ENCODE data around the gene COBL. TPM values are rescaled to one million over a fixed set of nuclear protein-coding genes. Genes with fewer than 3 reads are reported as not detected.
A peak's percentile ranks its signal among the peaks of the same experiment; 100 is the strongest.

The COBL gene
- polyA plus RNA-seq, 3 donors, result not detected

- H3K9ac ChIP-seq (ENCODE audit: insufficient read depth, low read length, poor library complexity, severe bottlenecking), result no peak overlapping the region
- no peak overlapping the region for H2AFZ ChIP-seq (ENCODE audit: insufficient read depth, low read depth, low read length, poor library complexity, severe bottlenecking)
- no peak overlapping the region for H3K27ac Mint-ChIP-seq
- peak overlapping the region in 1 of 2 donors; percentile 40 for H3K4me3 Mint-ChIP-seq
- no peaks in the 10 kb centered on the region for H3K4me1 ChIP-seq (ENCODE audit: control insufficient read depth in 1 of 2, insufficient read depth in 2 of 2, low read length in 2 of 2)
- no peaks in the 10 kb centered on the region for H3K36me3 ChIP-seq (replicated peaks in 1 of 2; ENCODE audit: control insufficient read depth in 1 of 2, insufficient read depth in 2 of 2, low read length in 2 of 2)
- H3K4me2 ChIP-seq (replicated peaks; ENCODE audit: extremely low read depth, low read length, poor library complexity, severe bottlenecking), result no peak overlapping the region
- WGBS (ENCODE audit: insufficient coverage), result 91% methylated on average over 9 of the region's 10 CpGs
- H4K20me1 ChIP-seq (ENCODE audit: insufficient read depth, low read length), result no peaks in the 10 kb centered on the region
- H3K9me3 Mint-ChIP-seq, result peaks cover 0 to 3% (median 0%) of the 10 kb centered on the region in 7 donors
- H3K4me3 ChIP-seq (replicated peaks in 1 of 3; ENCODE audit: low read depth in 2 of 3, low read length in 3 of 3), result no peak overlapping the region
- no peak for TF ChIP-seq CTCF (IDR thresholded peaks at IDR 0.05)
- intact Hi-C loops (cut with micrococcal nuclease), result no loop called here
- H3K9me3 ChIP-seq (replicated peaks in 1 of 2; ENCODE audit: control insufficient read depth in 1 of 2, insufficient read depth in 1 of 2, low read length in 2 of 2), result no peaks in the 10 kb centered on the region
- no peak overlapping the region for H3K27ac ChIP-seq (ENCODE audit: low read depth in 1 of 2, low read length in 2 of 2)
- no peaks in the 10 kb centered on the region for H3K36me3 Mint-ChIP-seq
- no peaks in the 10 kb centered on the region for H3K79me2 ChIP-seq (ENCODE audit: insufficient read depth, low read length)
- DNase-seq, result no peak
- no peaks in the 10 kb centered on the region for H3K4me1 Mint-ChIP-seq
- H3K27me3 ChIP-seq (ENCODE audit: control insufficient read depth in 2 of 2, insufficient read depth in 2 of 2, low read length in 2 of 2), result no peaks in the 10 kb centered on the region
- H3K27me3 Mint-ChIP-seq (ENCODE audit: low read depth in 3 of 3), result peaks cover 2 to 6% (median 3%) of the 10 kb centered on the region in 3 donors
These were observed 25.7 kb downstream of the COBL start for GRCh38 chr7:51290702-51291540.

- TF ChIP-seq CTCF (IDR thresholded peaks at IDR 0.05), result no peak
- no peaks in the 10 kb centered on the region for H3K36me3 ChIP-seq (replicated peaks in 1 of 2; ENCODE audit: control insufficient read depth in 1 of 2, insufficient read depth in 2 of 2, low read length in 2 of 2)
- Mint-ChIP-seq H3K27ac (no peak overlapping the region), H3K9me3 (peaks cover 0 to 3% (median 0%) of the 10 kb centered on the region in 7 donors), H3K36me3 (no peaks in the 10 kb centered on the region), H3K27me3 (ENCODE audit: low read depth in 3 of 3) (peaks cover 2 to 6% (median 3%) of the 10 kb centered on the region in 3 donors), H3K4me3 (no peak overlapping the region), H3K4me1 (no peaks in the 10 kb centered on the region)
- H3K9ac ChIP-seq (ENCODE audit: insufficient read depth, low read length, poor library complexity, severe bottlenecking), result no peak overlapping the region
- no peak overlapping the region for H3K27ac ChIP-seq (ENCODE audit: low read depth in 1 of 2, low read length in 2 of 2)
- H3K4me3 ChIP-seq (replicated peaks in 1 of 3; ENCODE audit: low read depth in 2 of 3, low read length in 3 of 3), result no peak overlapping the region
- H3K79me2 ChIP-seq (ENCODE audit: insufficient read depth, low read length), result no peaks in the 10 kb centered on the region
- intact Hi-C loops (cut with micrococcal nuclease), result no loop called here
- no peaks in the 10 kb centered on the region for H3K4me1 ChIP-seq (ENCODE audit: control insufficient read depth in 1 of 2, insufficient read depth in 2 of 2, low read length in 2 of 2)
- H3K9me3 ChIP-seq (replicated peaks in 1 of 2; ENCODE audit: control insufficient read depth in 1 of 2, insufficient read depth in 1 of 2, low read length in 2 of 2), result no peaks in the 10 kb centered on the region
- H2AFZ ChIP-seq (ENCODE audit: insufficient read depth, low read depth, low read length, poor library complexity, severe bottlenecking), result no peak overlapping the region
- no peak for DNase-seq
- H4K20me1 ChIP-seq (ENCODE audit: insufficient read depth, low read length), result no peaks in the 10 kb centered on the region
- WGBS (ENCODE audit: insufficient coverage), result 100% methylated on average over 1 of the region's 3 CpGs
- no peak overlapping the region for H3K4me2 ChIP-seq (replicated peaks; ENCODE audit: extremely low read depth, low read length, poor library complexity, severe bottlenecking)
- H3K27me3 ChIP-seq (ENCODE audit: control insufficient read depth in 2 of 2, insufficient read depth in 2 of 2, low read length in 2 of 2), result no peaks in the 10 kb centered on the region
These were observed 26.3 kb downstream of the COBL start for GRCh38 chr7:51290304-51290637.

Measured in CD14-positive monocyte (primary cell).